HAP-1 (cell line): ENCODE results near the gene BLM.
"Not testable (repeated sequence)": the region's sequence is repeated elsewhere in the genome, so short reads cannot be mapped to it uniquely, and the experiment has no call there.

Experiments
- DNase-seq, 2 experiments: peaks; one replicate each; pipeline ENCODE4 v3.0.0-alpha.2; 2016 to 2020; ENCODE audit warnings: low spot score in 2 of 2
- H3K27me3 ChIP-seq: fragments of 250-450 bp; sonication (Bioruptor Pico); 2 replicates; pipeline ENCODE4 v1.5.1; 2020; ENCODE audit warnings: low read depth, mild to moderate bottlenecking, moderate library complexity
- H3K36me3 ChIP-seq: fragments of 250-450 bp; sonication (Bioruptor Pico); replicated peaks from 2 replicates; pipeline ENCODE4 v1.5.1; 2020; ENCODE audit warnings: mild to moderate bottlenecking
- H3K4me1 ChIP-seq: fragments of 250-450 bp; sonication (Bioruptor Pico); 2 replicates; pipeline ENCODE4 v1.5.1; 2020; ENCODE audit warnings: mild to moderate bottlenecking
- H3K4me3 ChIP-seq: fragments of 250-450 bp; sonication (Bioruptor Pico); 2 replicates; pipeline ENCODE4 v1.5.1; 2020; ENCODE audit warnings: mild to moderate bottlenecking, moderate library complexity
- H3K9me3 ChIP-seq: fragments of 250-450 bp; sonication (Bioruptor Pico); 2 replicates; pipeline ENCODE4 v1.5.1; 2020; ENCODE audit warnings: mild to moderate bottlenecking, moderate library complexity
- in situ Hi-C: fragments of 300-500 bp; cut with MboI; formaldehyde crosslinking; loops from 3 replicates; pipeline ENCODE4 v1.14.3; 2020; ENCODE audit warnings: low sequenced_read_pairs, inconsistent platforms, mixed read lengths

BLM gene

DNA sequence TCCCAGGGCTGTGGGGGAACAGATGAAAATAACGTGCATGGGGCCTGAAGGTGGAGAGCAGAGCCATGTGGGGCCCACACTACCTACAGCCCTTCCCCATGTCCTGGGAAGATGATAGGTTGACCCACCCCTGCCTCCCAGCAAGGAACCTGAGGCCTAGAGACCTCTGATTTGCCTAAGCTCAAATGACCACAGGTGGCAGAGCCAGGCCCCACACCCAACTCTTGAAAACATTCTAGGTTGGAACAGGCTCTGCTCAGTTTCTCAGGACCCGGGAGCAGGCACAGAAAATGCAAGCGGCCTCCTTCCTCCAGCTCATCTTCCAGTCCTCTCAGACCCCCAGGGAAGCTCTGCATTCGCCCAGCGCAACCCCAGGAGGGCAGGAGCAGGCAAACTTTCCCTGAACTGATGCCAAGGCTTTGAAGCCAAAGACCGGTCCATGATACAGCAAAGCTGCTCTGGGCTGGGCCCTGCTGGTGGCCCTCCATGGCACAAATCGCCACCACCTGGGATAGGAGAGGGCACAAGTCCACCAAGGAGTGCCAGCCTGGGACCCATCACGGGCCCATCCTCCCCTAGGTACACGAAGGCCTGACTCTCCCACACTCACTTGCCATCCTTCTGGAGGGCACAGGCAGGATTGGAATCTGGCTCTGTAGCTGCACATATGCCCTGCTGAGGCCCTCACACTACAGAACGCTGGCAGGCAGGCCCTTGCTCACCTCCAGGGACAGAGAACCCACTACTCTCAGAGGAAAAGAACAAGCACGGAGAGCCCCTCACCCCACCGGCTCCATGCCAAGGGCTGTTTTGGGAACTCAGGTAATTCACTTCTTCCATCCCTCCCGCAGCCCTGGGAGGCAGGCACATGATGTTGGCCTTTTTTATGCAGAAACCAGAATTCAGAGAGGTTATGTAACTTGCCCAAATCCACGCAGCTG is 100.2 kb downstream of the BLM start:
- H3K27me3 ChIP-seq, result no peaks in the 10 kb centered on the region
- no peak for DNase-seq
- in situ Hi-C loops, result no loop called here
- H3K4me1 ChIP-seq, result peaks cover 15% of the 10 kb centered on the region
- no peaks in the 10 kb centered on the region for H3K9me3 ChIP-seq
- no peak overlapping the region for H3K4me3 ChIP-seq
- H3K36me3 ChIP-seq, result peaks cover 13% of the 10 kb centered on the region

DNA sequence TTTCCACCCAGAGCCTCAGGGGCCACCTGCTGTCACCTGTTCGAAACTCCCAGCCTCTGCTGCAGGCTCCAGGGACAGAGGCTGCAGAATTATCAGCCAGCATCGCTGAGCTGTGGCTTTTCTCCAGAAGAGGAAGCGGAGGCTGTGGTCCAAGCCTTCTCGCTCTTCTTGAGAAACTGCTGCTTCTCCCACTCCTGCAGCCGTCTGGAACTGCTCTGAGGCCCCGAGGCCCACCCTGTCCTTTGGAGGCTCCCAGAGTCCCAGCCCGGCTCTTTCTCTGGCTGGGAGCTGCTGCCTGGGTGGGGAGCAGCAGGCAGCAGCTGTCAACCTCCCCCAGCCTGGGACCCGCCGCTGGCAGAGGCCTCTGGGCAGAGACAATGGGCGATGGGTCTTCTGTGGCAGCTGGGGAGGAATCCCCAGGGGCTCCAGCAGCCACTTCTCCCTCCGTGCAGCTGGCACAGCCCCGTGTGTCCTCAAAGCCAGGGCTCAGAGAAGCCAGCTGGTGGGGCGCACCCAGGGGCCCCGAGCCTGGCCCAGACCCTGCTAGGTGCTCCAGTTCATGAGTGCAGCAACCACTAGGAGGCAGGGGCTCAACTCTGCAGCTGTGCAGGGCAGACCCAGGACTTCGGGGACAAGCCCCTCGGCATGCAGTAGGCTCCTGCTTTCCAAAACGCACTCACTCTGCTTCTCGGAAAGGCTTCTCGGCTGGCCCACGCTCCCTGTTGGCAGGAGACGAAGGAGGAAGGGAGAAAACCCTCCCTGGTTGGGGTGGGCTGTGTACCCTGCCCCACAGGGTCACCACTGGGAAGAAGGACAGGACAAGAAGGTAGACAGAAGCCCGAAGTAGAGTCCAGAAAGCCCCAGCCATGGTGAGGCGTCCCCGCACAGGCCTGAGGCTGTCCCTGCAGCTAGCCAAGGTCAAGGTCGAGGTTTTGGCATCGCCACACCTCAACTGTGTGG is 101.4 kb downstream of the BLM start:
- Histone ChIP-seq H3K4me3 (no peak overlapping the region), H3K9me3 (no peaks in the 10 kb centered on the region), H3K4me1 (peaks cover 15% of the 10 kb centered on the region), H3K27me3 (no peaks in the 10 kb centered on the region), H3K36me3 (peaks cover 5% of the 10 kb centered on the region)
- no peak for DNase-seq
- in situ Hi-C loops, result no loop called here

DNA sequence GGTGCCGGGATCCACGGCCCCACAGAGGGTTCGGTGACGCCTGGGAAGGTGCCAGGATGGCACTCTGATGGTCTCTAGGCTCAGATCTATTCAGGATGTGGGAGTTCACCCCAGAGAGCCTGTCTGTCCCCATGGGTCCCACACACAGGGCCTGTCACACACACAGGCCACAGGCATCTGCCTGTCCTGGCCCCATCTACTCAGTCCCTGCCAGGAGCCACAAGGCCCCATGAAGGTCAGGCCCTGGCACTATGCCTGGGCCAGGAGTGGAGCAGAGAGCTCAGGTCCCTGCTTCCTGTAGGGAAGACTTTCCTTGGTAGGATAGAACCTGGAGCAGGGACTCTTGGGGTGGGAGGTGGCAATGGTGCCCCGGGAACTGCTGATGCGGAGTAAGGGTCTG is 102.2 kb downstream of the BLM start:
- H3K4me1 ChIP-seq, result peaks cover 13% of the 10 kb centered on the region
- no peak overlapping the region for H3K4me3 ChIP-seq
- in situ Hi-C loops, result no loop called here
- DNase-seq, result no peak
- H3K27me3 ChIP-seq, result no peaks in the 10 kb centered on the region
- H3K36me3 ChIP-seq, result peaks cover 1% of the 10 kb centered on the region
- H3K9me3 ChIP-seq, result no peaks in the 10 kb centered on the region

DNA sequence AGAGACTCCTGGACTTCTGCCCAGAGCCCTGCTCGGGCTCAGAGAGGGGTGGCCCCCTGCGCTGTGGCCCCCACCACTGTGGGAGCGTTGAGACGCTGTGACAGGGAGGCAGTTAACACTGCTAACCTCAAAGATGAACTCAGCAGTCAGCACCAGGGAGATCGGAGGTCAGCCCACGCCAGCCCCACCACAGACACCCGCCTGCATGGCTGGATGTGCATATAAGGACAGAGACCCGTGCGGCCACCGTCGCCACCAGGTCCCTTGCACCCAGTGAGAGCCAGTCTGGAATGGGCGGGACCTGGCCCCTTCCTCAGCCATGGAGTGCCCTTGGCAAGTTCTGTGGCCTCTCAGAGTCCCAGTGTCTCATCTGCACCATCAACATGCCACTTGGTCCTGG is 102.7 kb downstream of the BLM start:
- peaks cover 9% of the 10 kb centered on the region for H3K4me1 ChIP-seq
- in situ Hi-C loops, result no loop called here
- no peaks in the 10 kb centered on the region for H3K9me3 ChIP-seq
- no peaks in the 10 kb centered on the region; the same call in none of the 2 replicates for H3K36me3 ChIP-seq
- H3K27me3 ChIP-seq, result no peaks in the 10 kb centered on the region
- H3K4me3 ChIP-seq, result no peak overlapping the region
- DNase-seq, result no peak

DNA sequence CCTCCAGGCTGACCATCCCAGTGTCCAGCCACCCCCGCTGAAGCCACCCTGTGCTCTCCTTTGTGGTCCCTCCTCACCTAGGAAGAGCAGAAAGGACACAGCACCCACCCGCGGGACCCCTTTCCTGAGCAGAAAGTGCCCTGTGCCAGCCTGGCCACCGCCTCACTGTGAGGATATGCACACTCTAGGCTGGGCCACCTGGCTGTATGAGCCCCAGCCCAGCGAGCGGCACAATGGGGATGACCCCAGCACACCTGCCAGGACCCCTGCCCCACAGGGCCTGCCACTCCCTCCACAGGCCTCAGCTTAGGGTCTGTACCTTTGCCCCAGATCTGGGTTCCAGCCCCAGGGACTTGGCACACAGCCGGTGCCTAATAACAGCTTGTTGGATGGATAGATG is 103.3 kb downstream of the BLM start:
- H3K4me1 ChIP-seq, result peaks cover 2% of the 10 kb centered on the region
- no peaks in the 10 kb centered on the region; the same call in none of the 2 replicates for H3K36me3 ChIP-seq
- no peak for DNase-seq
- H3K27me3 ChIP-seq, result no peaks in the 10 kb centered on the region
- H3K4me3 ChIP-seq, result no peak overlapping the region
- no peaks in the 10 kb centered on the region for H3K9me3 ChIP-seq
- in situ Hi-C loops, result no loop called here

DNA sequence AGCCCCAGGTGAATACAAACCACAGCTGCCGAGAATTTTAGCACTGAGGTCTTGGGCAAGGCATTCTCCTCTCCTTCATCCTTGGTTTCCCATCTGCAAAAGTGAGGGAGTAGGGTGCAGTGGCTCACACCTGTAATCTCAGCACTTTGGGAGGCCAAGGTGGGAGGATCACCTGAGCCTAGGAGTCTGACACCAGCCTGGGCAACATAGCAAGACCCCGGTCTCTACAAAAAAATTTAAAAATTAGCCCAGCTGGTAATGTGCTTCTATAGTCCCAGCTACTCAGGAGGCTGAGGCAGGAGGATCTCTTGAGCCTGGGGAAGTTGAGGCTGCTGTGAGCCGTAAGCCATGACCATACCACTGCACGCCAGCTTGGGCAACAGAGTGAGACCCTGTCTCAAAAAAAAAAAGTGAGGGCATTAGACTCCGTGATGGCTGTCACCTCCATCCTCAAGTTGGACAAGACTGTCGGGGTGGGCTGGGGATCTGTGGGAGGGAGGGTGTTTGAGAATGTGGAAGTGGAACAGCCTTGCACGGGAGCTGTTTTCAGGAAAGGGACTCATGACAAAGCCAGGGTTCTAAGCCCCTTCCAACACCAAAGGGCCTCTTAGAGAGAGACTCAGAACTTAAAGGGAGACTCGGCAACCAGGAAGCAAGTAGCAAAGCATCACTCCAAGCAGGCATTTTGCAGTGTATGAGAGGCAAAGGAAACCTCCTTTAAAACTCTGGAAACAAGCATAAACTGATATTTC is 105.2 kb downstream of the BLM start:
- in situ Hi-C loops, result no loop called here
- Histone ChIP-seq H3K9me3 (no peaks in the 10 kb centered on the region), H3K4me1 (no peaks in the 10 kb centered on the region), H3K36me3 (no peaks in the 10 kb centered on the region), H3K27me3 (no peaks in the 10 kb centered on the region), H3K4me3 (no peak overlapping the region)
- DNase-seq, result no peak

DNA sequence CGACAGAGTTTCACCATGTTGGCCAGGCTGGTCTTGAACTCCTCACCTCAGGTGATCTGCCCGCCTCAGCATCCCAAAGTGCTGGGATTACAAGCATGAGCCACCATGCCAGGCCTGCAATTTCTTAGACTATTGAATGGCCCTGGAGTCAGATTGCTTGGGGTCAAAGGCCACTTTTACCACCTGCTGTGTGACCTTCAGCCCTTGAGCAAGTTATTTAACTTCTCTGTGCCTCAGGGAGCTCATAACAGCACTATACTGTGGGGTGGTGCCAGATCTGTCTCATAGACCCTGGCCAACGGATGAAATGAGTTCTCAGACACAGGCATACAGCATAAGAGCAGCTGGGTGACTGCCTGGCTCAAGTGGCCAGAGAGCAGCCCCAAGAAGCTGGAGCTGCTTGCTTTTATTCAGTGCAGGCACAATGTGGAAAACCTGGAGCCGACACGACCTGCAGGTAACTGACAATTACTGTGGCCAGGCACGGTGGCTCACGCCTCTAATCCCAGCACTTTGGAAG is 106.4 kb downstream of the BLM start:
- no peaks in the 10 kb centered on the region for H3K9me3 ChIP-seq
- DNase-seq, result no peak
- H3K36me3 ChIP-seq, result no peaks in the 10 kb centered on the region
- no peak overlapping the region for H3K4me3 ChIP-seq
- in situ Hi-C loops, result no loop called here
- H3K4me1 ChIP-seq, result no peaks in the 10 kb centered on the region
- H3K27me3 ChIP-seq, result no peaks in the 10 kb centered on the region

DNA sequence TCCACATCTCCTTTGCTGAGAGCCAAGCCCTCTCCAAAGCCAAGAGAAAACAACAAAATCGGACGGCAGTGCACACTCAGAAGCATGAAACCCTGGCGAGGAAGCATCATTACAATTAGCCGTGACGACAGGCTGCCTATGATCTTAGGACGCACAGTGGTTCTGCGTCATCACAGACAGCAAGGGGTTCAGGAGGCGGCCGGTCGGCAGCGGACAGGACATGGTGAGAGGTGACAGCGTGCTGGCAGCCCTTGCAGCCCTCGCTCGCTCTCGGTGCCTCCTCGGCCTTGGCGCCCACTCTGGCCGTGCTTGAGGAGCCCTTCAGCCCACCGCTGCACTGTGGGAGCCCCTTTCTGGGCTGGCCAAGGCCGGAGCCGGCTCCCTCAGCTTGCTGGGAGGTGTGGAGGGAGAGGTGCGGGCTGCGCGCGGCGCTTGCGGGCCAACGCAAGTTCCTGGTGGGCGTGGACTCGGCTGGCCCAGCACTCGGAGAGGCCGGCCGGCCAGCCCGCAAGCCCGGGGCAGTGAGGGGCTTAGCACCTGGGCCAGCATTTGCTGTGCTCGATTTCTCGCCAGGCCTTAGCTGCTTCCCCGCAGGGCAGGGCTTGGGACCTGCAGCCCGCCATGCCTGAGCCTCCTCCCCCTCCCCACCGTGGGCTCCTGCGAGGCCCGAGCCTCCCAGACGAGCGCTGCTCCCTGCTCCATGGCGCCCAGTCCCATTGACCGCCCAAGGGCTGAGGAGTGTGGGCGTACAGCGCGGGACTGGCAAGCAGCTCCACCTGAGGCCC is 108.2 kb downstream of the BLM start:
- H3K36me3 ChIP-seq, H3K9me3 ChIP-seq, H3K4me1 ChIP-seq, in situ Hi-C loops, H3K4me3 ChIP-seq, H3K27me3 ChIP-seq, DNase-seq: not testable (repeated sequence)

DNA sequence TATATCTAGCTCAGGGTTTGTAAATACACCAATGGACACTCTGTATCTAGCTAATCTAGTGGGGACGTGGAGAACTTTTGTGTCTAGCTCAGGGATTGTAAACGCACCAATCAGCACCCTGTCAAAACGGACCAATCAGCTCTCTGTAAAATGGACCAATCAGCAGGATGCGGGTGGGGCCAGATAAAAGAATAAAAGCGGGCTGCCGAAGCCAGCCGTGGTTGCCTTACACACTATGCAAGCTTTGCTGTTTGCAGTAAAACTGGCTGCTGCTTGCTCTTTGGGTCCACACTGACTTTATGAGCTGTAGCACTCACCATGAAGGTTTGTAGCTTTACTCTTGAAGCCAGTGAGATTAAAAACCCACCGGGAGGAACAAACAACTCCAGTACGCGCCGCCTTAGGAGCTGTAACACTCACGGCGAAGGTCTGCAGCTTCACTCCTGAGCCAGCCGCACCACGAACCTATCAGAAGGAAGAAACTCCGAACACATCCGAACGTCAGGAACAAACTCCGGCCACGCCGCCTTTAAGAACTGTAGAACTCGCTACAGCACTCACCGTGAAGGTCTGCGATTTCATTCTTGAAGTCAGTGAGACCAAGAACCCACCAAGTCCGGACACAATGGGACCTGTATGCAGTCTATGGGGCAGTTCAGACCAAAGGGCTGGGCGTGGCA is 109.2 kb downstream of the BLM start:
- H3K27me3 ChIP-seq, H3K9me3 ChIP-seq, H3K36me3 ChIP-seq, H3K4me3 ChIP-seq, DNase-seq, H3K4me1 ChIP-seq, in situ Hi-C loops: not testable (repeated sequence)

DNA sequence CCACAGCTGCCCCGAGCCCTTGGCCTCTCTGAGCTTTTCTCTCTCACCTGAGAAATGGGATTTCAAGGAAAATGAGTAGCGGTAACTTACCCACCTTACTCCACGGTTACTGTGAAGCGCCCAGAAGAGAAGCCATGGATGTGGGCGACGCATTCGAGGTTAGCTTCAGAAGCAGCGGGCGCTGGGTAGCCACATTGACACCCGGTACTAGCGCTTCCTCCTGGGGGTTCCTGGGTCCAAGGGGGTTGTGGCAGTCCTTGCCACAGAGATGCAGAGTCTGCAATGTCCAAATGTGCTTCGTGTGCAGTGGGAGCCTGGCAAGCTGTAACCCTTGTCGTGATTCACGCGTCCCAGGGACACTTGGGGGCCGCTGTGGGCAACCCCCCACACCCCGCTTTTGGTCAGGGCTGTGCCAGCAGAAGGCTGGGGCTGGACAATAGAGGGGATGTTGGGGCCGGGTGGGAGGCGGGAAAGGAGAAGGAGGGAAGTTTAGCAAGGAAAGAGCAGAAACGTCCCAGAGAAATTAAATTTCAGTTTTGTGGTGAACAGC is 109.8 kb downstream of the BLM start:
- in situ Hi-C loops, result no loop called here
- no peak overlapping the region for H3K4me3 ChIP-seq
- no peak for DNase-seq

DNA sequence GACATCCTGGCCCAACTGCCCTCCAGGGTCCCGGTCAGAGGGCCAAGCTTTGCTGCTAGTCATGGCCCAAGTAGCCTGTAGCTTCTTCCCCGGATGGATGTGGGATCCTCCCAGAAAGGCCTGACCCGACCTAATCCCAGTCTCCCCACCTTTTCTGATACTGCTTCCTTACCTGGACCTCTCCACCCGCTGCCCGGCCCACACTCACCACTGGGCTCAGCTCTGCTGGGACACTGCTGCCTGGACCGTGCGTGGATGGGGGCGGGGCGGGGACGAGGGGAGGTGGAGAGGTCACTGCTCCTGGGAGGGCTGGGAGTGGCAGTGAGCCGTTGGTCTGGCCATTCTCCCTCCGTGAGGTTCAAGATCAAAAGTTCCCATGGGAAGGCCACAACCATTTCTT is 111.0 kb downstream of the BLM start:
- Histone ChIP-seq H3K4me1 (no peaks in the 10 kb centered on the region), H3K36me3 (no peaks in the 10 kb centered on the region), H3K27me3 (no peaks in the 10 kb centered on the region), H3K9me3 (no peaks in the 10 kb centered on the region), H3K4me3 (no peak overlapping the region)
- in situ Hi-C loops, result no loop called here
- no peak for DNase-seq

More for the DNA sequence above, 109.8 kb downstream of the BLM start:
- Histone ChIP-seq H3K9me3 (no peaks in the 10 kb centered on the region), H3K36me3 (no peaks in the 10 kb centered on the region), H3K4me1 (no peaks in the 10 kb centered on the region), H3K27me3 (no peaks in the 10 kb centered on the region)

DNA sequence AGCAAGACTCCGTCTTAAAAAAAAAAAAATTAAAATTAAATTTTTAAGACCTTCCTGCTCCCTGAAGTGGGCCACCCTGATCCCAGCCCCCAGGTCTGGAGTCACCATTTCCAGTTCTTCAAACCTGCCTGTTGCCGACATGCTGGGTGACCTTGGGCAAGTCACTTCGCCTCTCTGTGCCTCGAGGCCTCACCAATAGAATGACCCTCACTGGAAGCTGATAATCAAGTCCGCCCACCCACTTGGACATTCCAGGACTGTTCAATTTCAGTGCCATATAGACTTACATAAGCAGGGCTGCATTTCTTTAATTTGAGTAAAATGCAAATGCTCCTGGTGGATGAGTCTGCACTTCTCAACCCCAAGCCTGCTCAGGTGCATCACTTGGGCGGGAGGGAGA is 112.0 kb downstream of the BLM start:
- DNase-seq, result no peak
- in situ Hi-C loops, result no loop called here
- Histone ChIP-seq H3K36me3 (no peaks in the 10 kb centered on the region), H3K4me3 (no peak overlapping the region), H3K9me3 (no peaks in the 10 kb centered on the region), H3K4me1 (no peaks in the 10 kb centered on the region), H3K27me3 (no peaks in the 10 kb centered on the region)
